HK-2 (cell line): ENCODE data around the gene SGIP1.

Source experiments
- DNase-seq: peaks from one replicate; pipeline ENCODE4 v3.0.0-alpha.2; 2018; ENCODE audit not compliant: unreplicated experiment

SGIP1 gene

DNA sequence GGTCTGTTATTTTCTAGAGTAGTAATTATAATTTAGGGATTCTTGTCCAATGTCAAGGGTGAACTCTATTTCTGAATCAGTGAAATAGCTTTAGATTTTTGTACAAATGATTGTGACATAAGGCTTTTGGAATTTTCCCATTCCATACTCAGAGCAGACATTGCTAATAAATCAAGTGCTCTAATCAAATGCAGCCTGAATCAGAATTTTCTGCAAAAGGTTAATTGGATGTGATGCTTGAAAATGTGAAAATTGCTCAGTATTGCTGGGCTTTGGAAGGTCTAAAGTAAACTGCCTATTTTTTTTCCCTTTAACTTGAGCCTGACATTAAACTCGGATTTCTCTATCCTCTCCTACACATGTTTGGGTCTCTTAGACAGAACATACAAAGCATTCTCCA lies 23.2 kb downstream of the SGIP1 start:
- DNase-seq = no peak

DNA sequence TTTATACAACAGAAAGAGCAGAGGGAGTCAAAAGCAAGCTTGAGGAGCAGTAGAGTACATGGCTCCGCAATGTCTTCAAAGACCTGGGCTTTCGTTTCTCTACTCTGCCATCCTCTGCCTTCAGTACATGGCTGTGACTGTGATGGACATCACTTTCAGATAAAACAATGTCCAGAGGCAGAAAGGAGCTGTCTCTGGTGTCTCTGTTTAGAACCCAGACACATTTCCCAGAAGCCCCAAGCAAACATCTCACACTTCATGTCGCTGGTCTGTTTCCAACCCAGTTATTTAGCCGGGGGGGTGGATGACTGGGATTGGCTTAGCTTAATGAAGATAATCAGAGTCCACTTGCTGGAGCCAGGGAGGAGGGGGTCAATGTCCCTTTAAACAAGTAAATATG lies 25.6 kb downstream of the SGIP1 start:
- no peak for DNase-seq

DNA sequence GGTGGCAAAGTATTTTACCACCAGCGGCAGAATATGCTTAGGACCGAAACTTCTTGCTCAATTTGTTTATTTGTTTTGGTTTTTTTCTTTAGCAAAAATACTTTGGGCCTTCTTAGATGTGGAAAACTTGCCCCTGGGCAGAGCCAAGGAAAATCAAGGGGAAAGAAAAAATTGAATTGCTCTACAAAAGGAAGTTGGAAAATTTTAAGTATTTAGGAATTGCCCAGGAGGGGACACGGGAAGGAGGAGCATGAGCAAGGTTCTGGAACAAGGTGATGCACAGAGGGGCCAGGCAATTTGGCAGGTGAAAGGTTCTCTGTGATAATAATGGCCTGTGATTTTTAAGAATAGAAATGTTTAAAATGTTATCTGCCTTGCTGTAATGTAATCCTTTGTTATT lies 28.6 kb downstream of the SGIP1 start:
- no peak for DNase-seq

DNA sequence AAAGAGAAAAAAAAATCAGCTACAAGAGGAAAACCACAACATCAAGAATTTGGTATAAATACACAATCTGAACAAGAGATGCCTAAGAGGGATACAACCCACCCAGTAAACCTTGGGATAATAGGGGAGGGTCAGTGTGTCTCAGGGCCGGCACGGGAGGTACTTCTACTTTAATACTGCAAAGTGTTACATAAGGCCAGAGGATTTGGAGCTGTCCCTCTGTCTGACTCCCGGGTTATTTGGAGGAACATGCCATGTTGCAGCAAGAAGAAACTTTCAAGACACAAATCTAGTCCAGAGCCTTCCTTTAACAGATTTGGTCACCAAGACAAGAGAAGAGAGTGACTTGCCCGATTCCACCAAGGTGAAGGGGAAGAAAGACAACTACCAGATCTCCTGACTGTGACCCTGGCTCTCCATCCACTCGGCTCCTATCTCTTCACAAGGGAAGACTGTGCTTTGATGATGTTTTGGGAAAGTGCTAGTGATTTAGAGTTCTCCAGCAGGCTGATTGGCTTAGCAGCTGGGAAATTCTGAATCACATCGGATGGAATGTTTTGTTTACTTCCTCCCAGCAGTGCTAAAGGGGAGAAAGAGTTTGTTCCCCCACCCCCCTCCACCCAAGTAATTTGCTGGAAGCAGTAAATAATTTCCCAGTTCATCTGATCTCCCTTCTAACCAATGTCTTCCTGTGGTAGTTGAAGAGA lies 29.3 kb downstream of the SGIP1 start:
- peak; percentile 56 for DNase-seq

DNA sequence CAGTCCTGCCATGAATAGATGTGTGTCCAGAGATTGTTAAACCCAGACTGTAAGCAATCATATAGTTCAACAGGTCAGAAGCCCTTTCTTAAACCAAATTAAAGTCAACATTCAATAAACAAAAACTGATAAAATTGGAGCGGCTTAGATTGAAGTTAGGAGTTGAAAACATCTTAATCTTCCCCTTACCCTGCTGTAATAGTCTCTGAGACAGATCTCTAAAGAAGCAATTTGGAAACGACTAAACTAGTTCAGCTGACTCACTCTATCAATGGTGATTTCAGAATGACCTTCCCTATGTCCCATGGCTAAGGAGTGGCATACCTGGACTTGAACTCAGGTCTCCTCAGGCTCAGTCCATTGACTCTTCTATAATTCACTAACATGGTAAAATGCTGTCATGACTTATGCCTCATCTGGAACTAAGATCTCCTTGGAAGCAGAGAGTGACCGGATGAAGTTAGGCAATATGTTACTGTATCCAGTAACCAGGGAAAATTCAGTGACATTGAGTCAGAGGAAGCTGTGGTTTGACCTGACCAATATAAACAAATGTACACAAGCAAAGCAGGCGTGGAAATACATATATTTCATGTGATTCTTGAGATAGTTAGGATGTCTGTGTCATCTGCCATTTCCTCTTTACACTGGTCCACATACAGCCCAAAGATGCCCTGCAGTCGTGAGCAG lies 30.1 kb downstream of the SGIP1 start:
- peak; percentile 47 for DNase-seq

- no peak for DNase-seq
Observed at GRCh38 chr1:66570196-66570595, 36.2 kb downstream of the SGIP1 start.

- no peak for DNase-seq
Observed at GRCh38 chr1:66571789-66572188, 37.8 kb downstream of the SGIP1 start.

DNA sequence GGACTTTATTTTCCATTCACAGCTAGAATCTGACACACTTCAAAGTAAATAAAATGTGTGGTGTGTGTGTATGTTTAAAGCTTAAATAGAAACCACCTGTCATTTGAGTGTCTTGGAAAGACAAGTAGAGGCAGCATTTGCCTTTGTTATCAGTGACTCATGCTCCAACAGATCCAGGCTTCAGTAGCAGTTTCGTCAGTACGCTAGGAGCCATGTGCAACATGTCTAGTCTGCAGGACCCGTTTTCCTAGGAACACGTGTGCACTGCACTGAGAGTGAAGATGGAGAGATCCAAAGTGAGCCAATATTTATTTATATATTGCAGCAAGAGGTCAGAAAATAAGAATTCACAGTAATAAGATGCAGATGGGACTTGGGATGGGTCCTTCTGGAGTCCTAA lies 41.8 kb downstream of the SGIP1 start:
- DNase-seq = no peak

GRCh38 chr1:66576645-66577044 lies 42.7 kb downstream of the SGIP1 start:
- DNase-seq = no peak

GRCh38 chr1:66578841-66579240 lies 44.9 kb downstream of the SGIP1 start:
- DNase-seq = no peak

DNA sequence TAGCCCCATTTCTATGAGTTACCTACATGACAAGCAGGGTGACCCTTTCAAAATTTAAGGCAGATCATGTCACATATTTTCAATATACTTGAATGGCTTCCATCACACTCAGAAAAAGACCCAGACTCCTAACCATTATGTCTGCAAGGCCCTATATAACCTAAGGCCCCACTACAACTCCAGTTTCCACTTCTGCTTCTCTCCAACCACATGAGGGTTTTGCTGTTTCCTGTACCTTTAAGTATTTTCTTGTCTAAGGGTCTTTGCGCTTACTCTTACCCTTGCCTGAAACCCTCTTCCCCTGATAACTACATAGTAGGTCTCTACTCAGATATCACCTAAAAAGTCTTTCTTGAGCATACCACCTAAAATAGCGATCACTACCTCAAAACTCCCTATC lies 46.1 kb downstream of the SGIP1 start:
- no peak for DNase-seq

DNA sequence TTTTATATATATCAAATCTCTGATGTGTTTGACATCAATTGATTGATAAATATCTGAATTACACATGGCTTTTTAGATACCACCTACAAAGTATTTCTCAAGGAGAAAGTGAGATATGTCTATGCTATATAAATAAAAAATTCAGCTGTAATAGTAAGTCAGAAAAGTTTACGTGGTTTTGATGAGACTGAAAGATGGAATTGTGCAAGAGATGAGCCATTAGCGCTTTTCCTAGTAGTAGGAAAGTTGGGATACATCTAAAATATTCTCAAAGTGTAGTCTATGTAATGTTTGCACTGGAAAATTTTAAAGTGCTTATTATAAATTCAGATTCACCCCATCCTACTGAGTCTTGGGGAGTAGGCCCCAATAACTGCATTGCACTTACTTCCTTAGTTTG lies 49.1 kb downstream of the SGIP1 start:
- no peak for DNase-seq

GRCh38 chr1:66585002-66585401 lies 51.0 kb downstream of the SGIP1 start:
- DNase-seq = no peak

DNA sequence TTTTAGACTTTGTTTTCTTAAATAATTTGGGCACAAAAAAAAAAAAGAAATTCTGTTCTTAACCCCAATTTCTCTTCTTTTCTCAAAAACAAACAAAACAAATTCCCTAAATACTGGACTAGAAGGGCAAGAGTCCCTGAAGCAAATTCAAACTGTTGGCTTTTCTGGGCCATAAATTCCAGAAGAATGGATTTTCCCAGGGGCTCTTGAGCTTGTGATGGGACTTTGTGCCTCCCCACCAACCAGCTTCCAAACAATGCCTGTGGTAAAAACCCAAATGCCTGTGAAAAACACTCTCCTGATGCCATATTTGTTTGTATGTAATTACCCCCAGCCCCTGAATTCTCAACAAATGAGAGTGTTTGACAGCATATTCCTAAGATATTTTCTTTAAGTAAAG lies 55.4 kb downstream of the SGIP1 start:
- no peak for DNase-seq

DNA sequence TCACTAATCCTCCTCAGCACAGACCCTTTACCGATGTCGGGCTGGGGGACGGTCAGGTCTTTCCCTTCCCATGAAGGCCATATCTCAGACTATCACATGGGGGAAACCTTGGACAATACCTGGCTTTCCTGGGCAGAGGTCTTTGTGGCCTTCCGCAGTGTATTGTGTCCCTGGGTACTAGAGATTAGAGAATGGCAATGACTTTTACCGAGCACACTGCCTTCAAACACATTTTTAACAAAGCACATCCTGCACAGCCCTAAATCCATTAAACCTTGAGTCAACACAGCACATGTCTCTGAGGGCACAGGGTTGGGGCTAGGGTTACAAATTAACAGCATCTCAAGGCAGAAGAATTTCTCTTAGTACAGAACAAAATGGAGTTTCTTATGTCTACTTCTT lies 58.2 kb downstream of the SGIP1 start:
- DNase-seq = peak; percentile 18

DNA sequence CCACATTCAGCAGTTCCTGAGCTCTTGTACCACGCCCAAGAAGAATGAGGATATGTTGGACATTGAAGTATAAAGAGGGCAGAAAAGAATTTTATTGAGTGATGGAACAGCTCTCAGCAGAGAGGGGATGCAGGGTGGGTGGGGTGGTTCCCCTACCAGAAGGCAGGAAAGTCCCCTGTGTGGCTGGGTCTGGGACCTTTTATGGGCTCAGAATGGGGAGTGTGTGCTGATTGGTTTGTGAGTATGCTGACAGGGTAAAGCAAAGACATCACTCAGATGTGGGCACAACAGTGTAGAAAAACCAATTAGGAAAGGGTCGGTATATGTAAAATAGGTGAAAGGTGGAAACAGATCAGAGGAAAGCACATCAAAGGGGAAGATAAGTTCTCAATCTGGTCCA lies 62.2 kb downstream of the SGIP1 start:
- DNase-seq = no peak

DNA sequence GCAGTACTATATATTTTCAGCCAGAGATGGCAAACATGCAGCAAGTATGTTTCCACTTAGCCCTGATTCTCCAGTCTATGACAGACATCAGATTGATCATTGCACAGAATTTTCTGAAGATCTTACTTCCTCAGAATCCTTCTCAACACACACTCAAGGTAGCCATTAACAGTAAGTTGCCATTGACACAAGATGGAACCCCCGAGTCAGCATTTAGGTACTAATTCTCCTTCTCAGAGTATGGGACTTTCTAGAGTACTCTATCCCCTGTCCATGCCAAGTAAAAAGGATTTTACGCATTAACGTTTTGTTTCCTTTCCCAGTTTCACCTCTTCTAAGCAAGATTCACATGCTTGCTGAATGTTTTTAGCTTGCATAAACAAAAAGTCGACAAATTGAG lies 63.5 kb downstream of the SGIP1 start:
- DNase-seq = no peak

DNA sequence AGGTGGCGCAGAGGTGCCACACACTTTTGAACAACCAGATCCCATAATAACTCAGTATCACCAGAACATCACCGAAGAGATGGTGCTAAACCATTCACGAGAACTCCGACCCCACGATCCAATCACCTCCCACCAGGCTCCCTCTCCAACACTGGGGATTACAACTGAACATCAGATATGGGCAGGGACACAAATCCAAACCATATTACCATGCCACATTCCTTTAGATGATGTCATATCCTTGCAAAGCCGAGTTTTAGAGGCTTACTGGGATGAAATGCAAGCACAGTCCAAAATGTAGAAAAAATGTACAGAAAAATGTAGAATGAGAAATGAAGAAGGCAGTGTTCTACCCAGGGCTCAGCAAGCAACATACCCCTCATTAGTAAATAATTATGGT lies 64.7 kb downstream of the SGIP1 start:
- peak; percentile 10 for DNase-seq

- DNase-seq = no peak
Observed at GRCh38 chr1:66599346-66599745, 65.4 kb downstream of the SGIP1 start.

DNA sequence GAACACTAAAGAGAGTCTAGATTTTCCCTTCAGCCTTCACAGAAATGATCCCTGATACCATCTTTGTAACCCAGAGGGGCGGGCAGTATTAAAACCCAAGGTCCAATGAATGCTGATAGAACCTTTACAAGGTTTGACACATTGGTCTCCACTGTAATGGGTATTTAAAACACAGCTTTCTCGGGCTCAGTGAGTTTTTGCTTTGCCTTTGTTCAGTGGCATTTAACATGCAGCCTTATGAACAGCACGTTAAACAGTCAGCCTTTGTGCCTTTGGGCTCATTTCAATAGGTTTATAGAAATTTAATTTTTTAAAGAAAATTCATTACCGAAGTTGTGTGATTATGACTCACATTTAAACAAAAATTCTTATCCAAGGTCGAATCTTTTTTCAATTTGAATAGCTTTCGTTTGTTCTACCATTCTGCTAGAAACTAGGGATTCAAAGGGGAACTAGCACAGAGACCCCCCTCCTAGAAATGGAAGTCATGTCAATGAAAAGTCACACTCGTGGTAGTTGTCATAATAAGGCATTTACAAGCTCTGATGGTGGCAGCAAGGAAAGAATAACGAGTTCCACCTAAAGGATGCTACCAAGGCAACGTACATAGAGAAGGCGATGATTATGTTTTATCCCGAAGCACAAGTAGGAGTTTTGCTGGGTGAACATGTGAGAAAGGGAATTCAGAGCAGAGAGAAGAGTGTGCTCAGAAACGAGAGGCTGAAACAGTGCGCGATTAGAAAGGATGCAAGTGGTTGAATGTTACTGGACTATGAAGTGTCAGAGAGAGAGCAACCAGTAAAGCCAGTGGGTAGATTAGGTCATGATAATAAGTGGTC lies 66.2 kb downstream of the SGIP1 start:
- DNase-seq = no peak

DNA sequence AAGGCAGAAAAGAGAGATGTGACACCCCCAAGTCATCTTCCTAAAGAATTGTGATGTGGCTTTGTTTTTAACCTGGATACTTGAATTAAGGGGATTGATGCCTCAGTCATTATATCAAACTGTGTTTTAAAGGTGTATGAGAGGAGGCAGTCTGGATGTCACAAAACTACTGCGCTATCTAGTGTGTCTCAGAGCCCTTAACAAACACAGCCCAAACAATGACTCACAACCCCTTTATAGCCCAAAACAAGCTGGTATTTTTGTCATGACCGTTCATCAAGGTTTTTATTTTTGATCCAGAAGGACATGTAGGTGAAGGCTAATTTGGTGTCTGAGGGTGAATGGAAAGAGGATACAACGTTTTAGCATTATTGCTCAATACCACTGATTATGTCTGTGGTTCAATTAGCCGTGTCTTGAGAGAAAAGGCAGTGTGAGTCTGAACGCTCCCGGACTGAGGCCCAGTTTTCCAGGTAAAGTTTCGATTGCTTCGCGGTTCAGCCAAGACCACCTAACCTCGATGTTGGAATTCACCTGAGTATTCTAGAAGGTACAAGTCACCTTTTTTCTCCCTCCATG lies 71.6 kb downstream of the SGIP1 start:
- no peak for DNase-seq

GRCh38 chr1:66606362-66607065 lies 72.6 kb downstream of the SGIP1 start:
- no peak for DNase-seq
